Measurements from ENCODE around the gene KCNK13.

GRCh38 chr14:90179809-90180779 lies 118.3 kb downstream of the KCNK13 start:
- TF ChIP-seq EZH2 (IDR thresholded peaks at IDR 0.05; ENCODE audit: low read depth, unreplicated experiment) (no peak), CTCF (conservative IDR thresholded peaks at IDR 0.05; ENCODE audit: low read depth in 2 of 2) (no peak), ZNF114 (CRISPR knock-in tag; IDR thresholded peaks at IDR 0.05) (no peak)
- TF ChIP-seq, protein P1, sequence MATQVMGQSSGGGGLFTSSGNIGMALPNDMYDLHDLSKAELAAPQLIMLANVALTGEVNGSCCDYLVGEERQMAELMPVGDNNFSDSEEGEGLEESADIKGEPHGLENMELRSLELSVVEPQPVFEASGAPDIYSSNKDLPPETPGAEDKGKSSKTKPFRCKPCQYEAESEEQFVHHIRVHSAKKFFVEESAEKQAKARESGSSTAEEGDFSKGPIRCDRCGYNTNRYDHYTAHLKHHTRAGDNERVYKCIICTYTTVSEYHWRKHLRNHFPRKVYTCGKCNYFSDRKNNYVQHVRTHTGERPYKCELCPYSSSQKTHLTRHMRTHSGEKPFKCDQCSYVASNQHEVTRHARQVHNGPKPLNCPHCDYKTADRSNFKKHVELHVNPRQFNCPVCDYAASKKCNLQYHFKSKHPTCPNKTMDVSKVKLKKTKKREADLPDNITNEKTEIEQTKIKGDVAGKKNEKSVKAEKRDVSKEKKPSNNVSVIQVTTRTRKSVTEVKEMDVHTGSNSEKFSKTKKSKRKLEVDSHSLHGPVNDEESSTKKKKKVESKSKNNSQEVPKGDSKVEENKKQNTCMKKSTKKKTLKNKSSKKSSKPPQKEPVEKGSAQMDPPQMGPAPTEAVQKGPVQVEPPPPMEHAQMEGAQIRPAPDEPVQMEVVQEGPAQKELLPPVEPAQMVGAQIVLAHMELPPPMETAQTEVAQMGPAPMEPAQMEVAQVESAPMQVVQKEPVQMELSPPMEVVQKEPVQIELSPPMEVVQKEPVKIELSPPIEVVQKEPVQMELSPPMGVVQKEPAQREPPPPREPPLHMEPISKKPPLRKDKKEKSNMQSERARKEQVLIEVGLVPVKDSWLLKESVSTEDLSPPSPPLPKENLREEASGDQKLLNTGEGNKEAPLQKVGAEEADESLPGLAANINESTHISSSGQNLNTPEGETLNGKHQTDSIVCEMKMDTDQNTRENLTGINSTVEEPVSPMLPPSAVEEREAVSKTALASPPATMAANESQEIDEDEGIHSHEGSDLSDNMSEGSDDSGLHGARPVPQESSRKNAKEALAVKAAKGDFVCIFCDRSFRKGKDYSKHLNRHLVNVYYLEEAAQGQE (IDR thresholded peaks at IDR 0.05; ENCODE audit: unreplicated experiment) = no peak

Data from GM23338 (cell line).